ENCODE results near the gene PEPD.

Gene PEPD

DNA sequence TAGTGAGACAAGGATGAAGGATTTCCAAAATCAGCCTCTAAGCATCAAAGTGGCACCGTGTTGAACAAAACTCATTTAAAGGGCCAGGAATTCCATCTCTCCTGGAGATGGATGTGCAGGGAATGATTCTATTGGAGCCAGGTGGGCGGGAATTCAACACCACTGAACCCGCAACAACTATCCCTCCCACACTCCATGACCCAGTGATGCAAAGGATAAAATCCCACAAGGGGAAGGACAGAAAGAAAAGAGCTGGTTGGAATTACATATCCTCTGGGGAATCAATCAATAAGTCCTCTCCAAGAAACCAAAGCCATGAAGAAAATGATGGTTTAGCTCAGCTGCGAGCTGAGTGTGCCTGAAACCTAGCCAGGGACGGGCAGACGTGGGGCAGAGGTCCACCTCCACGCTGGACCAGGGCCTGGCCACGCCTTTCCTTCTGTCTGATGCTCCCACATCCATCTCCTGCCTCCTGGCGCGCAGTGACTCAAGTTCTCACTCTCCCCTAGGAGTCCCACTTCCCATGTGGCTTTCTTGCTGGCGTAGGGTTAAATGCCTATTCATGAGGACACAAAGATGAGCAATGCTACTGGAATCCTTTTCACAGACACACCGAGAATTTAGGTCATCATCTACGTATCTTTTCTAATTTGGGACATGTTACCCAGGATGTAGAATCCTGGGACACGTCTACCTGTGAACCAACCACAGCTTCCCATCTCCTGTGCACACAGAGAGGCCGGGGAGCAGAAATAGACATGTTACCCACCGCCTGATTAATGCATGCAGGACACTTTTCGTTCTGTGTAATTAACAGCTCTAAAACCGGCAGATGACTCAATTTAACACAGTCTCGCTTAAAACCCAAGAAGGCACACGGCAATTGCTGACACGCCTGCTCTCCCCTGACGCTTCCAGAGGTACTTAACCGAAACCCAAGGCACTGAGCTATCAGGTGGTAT is 48.6 kb downstream of the PEPD start:
- peak in 1 of 14 donors; percentile 68 for DNase-seq

DNA sequence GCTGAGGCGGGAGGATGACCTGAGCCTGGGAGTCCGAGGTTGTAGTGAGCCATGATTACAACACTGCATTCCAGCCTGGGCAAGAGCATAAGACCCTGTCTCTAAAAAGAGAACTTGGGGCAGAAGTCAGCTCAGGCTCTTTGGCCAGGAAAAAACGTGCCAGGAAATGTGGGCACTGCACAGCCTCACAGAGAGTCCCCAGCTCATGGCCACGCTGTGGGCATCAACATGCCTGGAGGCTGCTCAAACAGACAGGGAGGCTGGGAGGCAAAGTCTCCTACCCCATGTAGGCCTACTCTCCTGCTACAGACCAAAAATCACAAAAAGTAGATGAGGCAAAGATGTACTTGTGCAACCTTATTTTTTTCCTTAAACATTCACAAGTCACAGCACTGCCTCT is 49.4 kb downstream of the PEPD start:
- no peak for DNase-seq

DNA sequence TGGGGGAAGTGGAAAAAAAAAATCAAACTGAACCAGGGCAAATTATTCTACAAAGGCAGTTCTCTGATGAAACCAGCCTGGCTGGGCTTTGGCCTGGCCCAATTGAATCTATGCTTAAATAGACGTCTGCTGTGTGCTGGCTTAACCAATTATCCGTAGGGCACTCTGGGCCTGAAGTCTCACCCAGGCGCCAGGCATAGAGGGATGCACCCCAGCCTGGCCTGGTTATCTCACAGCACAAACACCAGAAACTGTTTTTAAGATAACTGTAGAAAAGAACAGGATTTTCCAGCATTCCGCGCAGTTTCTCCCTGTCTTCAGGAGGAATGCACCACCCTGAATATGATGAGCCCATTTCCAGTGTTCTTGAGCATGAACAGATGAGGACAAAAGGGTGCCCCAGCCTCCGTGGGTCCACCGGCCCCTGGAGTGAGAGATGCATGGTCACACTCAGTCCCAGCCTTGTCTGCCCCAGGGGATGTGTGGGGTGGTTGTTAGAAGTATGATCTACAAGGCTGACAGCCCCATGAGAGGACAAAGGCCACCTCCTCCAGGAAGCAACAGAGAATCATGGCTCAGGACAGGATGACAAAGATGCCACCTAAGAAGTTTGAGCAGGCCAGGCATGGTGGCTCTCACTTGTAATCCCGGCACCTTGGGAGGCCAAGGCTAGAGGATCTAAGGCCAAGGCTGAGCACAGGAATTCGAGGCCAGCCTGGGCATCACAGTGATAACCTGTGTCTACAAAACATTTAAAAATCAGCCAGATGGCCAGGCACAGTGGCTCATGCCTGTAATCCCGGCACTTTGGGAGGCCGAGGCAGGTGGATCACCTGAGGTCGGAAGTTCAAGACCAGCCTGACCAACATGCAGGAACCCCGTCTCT is 50.2 kb downstream of the PEPD start:
- DNase-seq, result no peak

- no peak for DNase-seq
Measured at GRCh38 chr19:33470686-33471085, 50.9 kb downstream of the PEPD start.

GRCh38 chr19:33470040-33470330 is 51.6 kb downstream of the PEPD start:
- DNase-seq, result no peak

DNA sequence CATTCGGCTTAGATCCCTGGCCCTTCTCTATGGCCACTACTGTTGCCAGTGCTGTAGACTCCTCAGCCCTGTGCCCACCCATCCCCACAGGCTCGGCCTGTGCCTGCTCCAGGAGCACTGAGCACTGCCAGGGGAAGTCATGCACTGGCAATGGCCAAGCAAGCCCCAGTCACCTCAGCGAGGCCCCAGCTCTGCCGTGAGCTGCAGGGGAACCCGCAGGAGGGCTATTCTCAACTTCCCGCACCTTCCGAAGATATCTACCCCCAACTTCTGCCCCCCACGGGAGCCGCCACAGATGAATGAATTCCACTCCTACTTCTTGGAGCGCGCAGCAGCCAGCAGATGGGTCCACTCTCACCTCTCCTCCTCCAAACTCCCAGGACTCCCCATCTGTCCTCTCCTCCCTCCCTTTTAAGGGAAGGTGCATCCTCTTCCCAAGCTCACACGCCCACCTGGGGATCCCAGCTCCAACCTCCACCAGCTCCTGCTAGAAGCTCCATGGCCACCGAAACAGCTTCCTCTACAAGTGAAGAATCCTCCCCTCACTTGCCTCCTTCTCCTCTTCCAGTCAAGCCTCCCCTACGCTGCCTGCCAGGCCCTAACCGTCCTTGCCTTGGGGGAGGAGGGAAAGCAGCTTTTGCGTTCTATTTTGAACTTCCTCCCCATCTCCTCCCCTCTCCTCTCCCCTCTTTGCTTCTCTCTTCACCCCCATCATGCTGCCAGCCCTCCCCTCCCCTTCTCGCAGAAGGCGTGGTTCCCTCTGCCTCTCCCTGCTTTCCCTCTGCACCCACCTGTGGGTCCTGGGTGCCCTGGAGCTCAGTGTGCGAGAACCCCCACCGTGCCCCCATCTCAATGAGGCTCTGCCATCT is 52.2 kb downstream of the PEPD start:
- DNase-seq, result no peak

DNA sequence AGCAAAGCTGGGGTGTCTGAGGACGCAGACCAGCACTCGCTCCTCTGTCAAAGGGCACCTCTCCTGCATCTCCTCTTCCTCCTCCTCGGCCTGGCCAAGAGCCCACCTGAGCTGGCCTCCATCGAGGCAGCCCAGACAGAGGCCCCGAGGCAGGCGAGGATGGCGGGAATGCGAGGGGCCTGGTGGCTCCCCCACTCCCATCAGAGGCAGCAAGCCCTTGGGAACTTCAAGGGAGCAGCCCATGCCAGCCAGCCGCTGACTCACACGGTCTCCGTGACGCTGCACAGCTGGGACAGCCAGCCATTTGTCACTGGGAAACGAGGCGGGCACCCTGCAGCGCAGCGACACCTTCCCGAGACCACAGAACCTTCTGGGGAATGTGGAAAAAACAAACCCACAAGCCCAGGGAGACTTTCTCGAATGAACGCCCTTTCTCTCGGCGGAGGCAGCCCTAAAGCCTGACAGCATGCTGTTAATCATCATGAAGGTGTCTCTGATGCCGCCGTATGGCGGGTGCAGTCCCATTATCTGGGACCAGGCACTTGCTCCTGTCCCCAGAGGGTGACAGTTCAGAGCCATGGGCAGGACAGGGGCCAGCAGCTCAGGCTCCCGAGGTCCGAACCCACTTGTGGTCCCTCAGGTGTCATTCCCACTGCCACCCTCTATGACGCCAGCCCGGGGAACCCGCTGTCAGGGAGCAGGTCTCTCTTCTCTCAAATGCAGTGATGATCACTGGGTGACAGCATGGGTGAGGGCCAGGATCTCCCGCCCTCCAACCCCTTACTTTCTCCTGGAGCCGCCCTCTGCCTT is 53.0 kb downstream of the PEPD start:
- no peak for DNase-seq

DNA sequence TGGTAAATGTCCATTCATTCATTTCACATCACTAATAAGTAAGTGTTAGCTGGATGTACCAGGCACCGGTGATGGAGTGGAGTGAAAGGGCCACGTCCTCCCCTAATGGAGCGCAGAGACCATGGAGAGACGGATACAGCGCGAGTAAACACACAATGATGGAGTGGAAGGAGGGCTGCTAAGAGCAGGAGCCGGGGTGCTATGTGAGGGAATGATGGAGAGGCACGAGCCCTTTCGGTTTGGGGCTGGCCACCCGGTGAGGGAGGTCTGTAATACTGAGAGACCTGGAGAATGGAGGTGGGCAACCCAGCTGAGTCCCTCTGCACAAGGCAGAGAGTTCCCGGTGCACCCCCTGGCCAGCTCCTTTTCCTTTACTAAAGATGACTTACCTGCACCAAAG is 53.7 kb downstream of the PEPD start:
- no peak for DNase-seq

GRCh38 chr19:33465834-33466233 is 55.8 kb downstream of the PEPD start:
- DNase-seq, result peak in 1 of 14 donors; percentile 31

DNA sequence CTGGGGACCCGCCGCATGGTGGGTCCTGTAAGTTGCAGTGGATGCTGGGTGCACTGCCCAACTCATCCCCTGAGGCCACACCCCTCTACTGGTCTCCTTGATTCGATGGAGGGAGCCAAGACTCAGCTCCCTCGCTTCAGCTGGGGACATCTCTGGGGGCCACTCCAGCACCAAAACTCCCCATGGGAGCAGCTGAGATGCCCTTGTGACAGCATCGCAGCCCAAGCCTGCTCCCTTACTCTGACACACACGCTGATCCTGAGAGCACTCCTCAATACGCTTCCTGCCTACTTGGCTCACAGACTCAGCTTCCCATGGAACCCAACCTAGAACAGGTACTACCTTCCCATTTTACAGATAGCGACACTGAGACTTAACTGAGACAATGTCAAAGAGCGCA is 56.2 kb downstream of the PEPD start:
- no peak for DNase-seq

GRCh38 chr19:33464733-33465115 is 56.9 kb downstream of the PEPD start:
- no peak for DNase-seq

DNA sequence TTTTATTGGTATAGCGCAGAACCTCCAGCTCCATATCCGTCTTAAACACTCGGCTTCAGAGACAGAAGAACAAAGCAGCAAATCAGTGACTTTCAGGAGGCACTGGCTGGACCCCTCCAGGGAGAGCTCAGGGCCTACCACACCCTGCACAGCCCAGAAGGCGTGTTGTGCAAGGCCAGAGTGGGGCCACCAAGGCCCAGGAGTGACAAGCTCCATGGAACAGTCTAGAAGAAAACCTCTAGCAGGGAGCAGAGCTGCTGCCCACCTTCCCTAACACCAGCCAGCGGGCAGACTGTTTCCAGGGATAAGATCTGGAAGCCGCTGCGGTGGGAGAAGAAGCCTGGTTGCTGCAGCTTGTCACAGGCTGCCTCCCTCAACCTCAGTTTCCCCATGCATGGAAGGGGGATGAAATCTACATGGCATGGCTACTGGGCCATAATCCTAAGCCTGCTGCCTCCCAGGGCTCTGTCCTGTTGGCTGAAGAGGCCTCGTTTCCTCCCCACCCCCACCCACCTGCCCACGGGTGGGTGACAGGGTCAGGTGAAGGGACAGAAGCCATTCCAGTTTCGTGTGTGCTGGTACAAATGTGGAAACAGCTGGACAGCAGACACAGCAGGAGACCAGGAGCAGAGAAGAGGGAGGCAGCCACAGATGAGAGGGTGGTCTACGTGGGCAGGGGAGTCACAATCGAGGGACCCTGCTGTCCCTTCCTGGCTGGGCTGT is 57.4 kb downstream of the PEPD start:
- no peak for DNase-seq

- peak in 4 of 14 donors; percentile 9 to 37 (median 22) for DNase-seq
Measured at GRCh38 chr19:33463199-33463598, 58.4 kb downstream of the PEPD start.

DNA sequence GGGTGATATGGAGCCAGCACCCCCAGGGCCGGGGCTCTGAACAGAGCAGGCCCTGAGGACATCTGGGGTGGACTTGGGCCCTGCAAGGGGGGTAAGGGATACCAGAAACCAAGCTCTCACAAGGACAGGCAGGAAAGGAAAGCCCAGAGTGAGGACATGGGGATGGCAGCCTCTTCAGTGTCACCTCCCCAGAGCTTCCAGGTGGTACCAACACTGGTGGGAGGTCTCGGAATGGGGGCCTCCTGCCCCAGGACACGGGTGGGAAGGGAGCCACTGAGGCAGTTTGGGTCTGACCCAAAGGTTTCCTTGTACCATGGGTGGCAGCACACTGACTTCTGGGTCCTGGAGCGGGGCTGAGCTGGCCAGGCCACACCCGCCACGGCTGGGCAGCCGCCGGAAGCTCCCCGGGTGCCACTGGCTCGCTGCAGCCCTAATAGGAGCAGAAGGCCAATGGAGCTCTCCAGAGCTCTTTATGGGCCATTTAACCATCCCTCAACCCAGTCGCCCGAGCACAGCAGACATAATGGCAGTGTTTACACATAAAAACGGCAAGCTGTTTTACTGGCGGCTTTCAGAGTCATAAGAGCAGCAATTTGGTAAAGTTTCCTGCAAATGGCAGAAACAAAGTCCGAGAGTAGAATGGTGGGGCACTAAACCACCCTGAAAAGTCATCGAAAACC is 59.3 kb downstream of the PEPD start:
- no peak for DNase-seq

DNA sequence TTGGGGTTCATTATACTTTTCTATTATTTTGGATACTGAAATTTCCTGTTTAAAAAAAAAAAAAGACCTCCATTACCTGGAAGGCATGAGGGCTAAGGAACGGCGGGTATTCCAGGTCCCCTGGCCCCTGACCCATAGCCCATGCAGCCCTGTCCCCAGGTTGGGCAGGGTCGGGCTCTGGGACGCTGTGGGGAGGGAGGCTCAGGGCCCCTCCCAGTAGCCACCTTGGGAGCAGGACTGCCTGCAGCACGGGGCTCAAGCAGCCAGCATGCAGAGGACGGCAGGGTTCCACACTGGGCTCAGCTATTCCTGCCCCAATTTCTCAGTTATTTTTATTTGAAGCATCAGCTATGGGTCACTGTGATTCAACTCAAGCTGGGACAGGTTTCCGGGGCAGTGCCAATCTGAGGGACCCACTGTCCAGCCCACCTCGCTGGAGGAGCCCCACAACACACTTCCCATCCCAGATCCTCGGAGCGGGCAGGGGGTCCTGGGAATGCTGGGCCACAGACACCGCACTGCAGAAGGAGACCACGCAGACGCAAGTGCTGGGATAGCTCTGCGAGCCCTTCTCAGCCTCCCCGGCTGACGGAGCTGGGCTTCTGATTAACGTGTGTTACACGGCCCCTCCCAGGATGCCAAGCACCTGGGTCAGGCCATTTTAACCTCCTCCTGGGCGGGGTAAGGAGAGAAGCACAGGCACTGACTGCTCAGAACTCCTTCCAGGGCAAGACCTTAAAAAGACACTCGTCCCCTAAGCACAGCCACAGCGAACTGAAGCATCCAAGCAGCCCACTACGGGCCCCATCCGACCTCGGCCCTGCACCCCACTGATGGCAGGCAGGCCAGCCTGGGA is 60.1 kb downstream of the PEPD start:
- no peak for DNase-seq

DNA sequence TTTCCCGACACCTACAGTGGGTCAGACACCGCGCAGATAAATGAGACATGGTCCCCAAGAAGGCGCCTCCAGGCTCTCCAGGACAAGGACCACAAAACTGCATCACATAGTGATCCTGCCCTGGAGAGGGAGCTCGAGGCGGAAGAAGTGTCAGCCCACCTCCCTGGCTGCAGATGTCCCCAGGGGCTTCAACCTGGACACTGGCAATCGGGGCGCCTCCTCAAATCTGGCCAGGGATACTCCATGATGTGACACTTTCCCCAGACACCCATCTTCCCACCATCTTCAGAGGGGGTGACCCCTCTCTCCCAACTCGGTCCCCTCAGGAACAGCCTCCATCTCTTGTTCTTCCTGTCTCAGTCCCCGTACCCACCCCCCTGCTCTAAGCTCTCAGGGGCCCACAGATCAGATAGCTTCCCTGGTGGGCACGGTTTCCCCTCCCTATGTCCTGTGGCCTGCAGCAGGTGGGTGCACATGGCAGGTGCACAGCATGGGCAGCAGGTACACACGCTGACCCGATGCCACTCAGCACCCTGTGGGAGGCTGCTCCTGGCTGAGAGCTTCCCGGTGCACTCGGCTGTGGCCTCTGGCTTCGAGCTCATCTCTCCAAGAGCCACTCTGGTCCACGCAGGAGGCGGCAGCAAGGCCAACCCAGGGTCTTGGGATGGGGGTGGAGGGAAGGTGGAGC is 61.2 kb downstream of the PEPD start:
- no peak for DNase-seq

GRCh38 chr19:33459222-33460090 is 62.1 kb downstream of the PEPD start:
- no peak for DNase-seq

DNA sequence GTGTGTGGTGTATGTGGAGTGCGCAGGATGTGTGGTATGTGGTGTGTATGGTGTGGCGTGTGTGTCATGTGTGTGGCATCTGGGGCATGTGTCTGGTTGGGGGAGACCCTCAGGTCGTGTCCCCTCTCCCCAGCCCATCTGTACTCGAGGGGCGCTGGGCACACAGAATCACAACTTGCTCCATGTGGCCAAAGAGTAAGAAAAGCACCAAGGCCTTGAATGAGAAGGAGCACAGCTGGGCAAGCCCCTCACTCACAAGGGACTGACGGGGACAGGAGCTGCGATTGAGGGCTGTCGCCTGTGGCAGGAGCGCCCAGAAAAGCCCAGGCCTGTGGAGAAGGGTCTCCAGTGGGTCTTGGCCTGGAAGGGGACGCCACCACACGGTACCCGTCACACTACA is 62.8 kb downstream of the PEPD start:
- no peak for DNase-seq

Data from C1 segment of cervical spinal cord (tissue), 14 donors.